ENCODE data around the gene S100A4. TPM values are rescaled to one million over a fixed set of nuclear protein-coding genes. Genes with fewer than 3 reads are reported as not detected.

Gene S100A4
- total RNA-seq, 1 donor from 2014 or later = 690 TPM

GRCh38 chr1:153544453-153545066 is 1.0 kb downstream of the S100A4 start:
- H3K4me3 ChIP-seq = peak overlapping the region; percentile 47 to 68
- H3K4me1 ChIP-seq = peaks cover 41 to 65% of the 10 kb centered on the region in 2 donors
- H3K27me3 ChIP-seq = no peaks in the 10 kb centered on the region
- H3K36me3 ChIP-seq = peaks cover 0 to 3% of the 10 kb centered on the region in 2 donors
- H3K27ac ChIP-seq = peak overlapping the region; percentile 90 to 92
- TF ChIP-seq, protein P1, sequence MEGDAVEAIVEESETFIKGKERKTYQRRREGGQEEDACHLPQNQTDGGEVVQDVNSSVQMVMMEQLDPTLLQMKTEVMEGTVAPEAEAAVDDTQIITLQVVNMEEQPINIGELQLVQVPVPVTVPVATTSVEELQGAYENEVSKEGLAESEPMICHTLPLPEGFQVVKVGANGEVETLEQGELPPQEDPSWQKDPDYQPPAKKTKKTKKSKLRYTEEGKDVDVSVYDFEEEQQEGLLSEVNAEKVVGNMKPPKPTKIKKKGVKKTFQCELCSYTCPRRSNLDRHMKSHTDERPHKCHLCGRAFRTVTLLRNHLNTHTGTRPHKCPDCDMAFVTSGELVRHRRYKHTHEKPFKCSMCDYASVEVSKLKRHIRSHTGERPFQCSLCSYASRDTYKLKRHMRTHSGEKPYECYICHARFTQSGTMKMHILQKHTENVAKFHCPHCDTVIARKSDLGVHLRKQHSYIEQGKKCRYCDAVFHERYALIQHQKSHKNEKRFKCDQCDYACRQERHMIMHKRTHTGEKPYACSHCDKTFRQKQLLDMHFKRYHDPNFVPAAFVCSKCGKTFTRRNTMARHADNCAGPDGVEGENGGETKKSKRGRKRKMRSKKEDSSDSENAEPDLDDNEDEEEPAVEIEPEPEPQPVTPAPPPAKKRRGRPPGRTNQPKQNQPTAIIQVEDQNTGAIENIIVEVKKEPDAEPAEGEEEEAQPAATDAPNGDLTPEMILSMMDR (IDR thresholded peaks at IDR 0.05) = no peak
- no peak for DNase-seq (ENCODE audit: low spot score in 2 of 2)
- intact Hi-C loops (cut with DNase I) = loop anchor here (1.0 kb wide), 1 partner anchor 8 kb away; no protein-coding TSS in a partner anchor
- H3K9me3 ChIP-seq = no peaks in the 10 kb centered on the region

- no peak for DNase-seq (ENCODE audit: low spot score in 2 of 2)
- H3K4me3 ChIP-seq = peak overlapping the region; percentile 47 to 68
Observed at GRCh38 chr1:153543736-153544135, 1.9 kb downstream of the S100A4 start.

DNA sequence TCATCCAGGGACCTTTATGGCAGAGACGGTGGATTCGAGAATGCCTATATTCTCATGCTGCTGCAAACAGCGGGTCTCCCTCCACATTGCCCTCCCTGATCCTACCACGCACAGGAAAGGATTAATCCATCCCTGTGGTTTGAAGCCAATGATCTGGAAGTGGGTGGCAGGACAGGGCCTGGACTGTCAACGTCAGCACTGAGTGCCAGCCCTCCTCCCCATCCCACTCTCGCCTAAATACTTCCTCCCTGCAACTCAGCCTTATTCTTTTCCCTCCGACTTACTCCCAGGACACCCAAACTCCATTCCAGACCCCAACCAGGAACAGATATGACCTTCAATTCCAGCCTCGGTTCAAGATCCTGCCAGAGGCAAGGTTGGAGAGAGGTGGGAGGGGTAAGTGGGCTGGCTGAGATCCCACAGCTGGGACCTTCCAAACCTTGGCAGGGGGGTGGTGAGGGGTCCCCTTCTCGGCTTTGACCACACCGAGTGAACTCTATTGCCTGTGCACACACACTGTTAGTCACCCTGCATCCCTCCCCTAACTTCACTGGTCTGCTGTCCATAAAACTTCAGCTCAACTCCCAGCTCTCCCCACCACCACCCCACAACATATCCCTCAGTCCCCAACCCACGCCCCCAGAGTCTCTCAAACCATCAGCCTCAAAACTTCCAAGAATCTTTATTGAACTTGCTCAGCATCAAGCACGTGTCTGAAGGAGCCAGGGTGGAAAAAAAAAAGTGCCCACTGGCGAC is 2.5 kb downstream of the S100A4 start:
- TF ChIP-seq, protein P1 (IDR thresholded peaks at IDR 0.05) = no peak
- Histone ChIP-seq H3K4me1 (peaks cover 29 to 52% of the 10 kb centered on the region in 2 donors), H3K27me3 (no peaks in the 10 kb centered on the region), H3K27ac (peak overlapping the region; percentile 90 to 92), H3K36me3 (peaks cover 0 to 3% of the 10 kb centered on the region in 2 donors), H3K4me3 (peak overlapping the region in 1 of 2 donors; percentile 68), H3K9me3 (no peaks in the 10 kb centered on the region)
- intact Hi-C loops (cut with DNase I) = no loop called here
- DNase-seq (ENCODE audit: low spot score in 2 of 2) = no peak

More at GRCh38 chr1:153543736-153544135, 1.9 kb downstream of the S100A4 start:
- intact Hi-C loops (cut with DNase I) = no loop called here
- H3K4me1 ChIP-seq = peaks cover 35 to 58% of the 10 kb centered on the region in 2 donors
- no peaks in the 10 kb centered on the region for H3K9me3 ChIP-seq
- H3K36me3 ChIP-seq = peaks cover 0 to 3% of the 10 kb centered on the region in 2 donors
- peak overlapping the region; percentile 90 to 92 for H3K27ac ChIP-seq
- TF ChIP-seq, protein P1 (IDR thresholded peaks at IDR 0.05) = no peak
- H3K27me3 ChIP-seq = no peaks in the 10 kb centered on the region

GRCh38 chr1:153541641-153542590 is 3.7 kb downstream of the S100A4 start:
- H3K27ac ChIP-seq = peak overlapping the region; percentile 90 to 92
- intact Hi-C loops (cut with DNase I) = no loop called here
- no peak for DNase-seq (ENCODE audit: low spot score in 2 of 2)
- H3K4me3 ChIP-seq = no peak overlapping the region
- peaks cover 20 to 41% of the 10 kb centered on the region in 2 donors for H3K4me1 ChIP-seq
- H3K9me3 ChIP-seq = no peaks in the 10 kb centered on the region
- H3K27me3 ChIP-seq = no peaks in the 10 kb centered on the region
- TF ChIP-seq, protein P1 (IDR thresholded peaks at IDR 0.05) = no peak
- peaks cover 0 to 3% of the 10 kb centered on the region in 2 donors for H3K36me3 ChIP-seq

All from ascending aorta (tissue), 2 donors.